MCF 10A (cell line): ENCODE data around the gene ENTR1. TPM values are rescaled to one million over a fixed set of nuclear protein-coding genes. Genes with fewer than 3 reads are reported as not detected.

Experiments used
- BruUV-seq: library from RNA; stranded (reverse); fragments of 400-500 nt; replicated peaks from 2 replicates; lab custom pipeline; 2021; lab: Mats Ljungman, UMichigan
- CTCF ChIA-PET: fragments of 300-600 bp; sonication (Branson Sonifier 250); formaldehyde crosslinking; extraction: SDS; loops from one replicate; lab custom pipeline; 2021; ENCODE audit warnings: antibody characterized with exemption, inconsistent platforms; lab: Yijun Ruan, JAX
- POLR2A ChIA-PET: fragments of 300-600, 350-650 bp; sonication (Branson Sonifier 250); formaldehyde crosslinking; extraction: SDS; loops from one replicate; lab custom pipeline; 2020; ENCODE audit warnings: antibody characterized with exemption, inconsistent platforms; lab: Yijun Ruan, JAX
- DNase-seq: peaks from one replicate; pipeline ENCODE4 v3.0.0-alpha.2; 2018; ENCODE audit not compliant: unreplicated experiment
- H3K27ac Mint-ChIP-seq: one replicate; pipeline ENCODE4 v1.8.0; 2022; ENCODE audit warnings: mild to moderate bottlenecking, low read depth, mixed read lengths; ENCODE audit not compliant: unreplicated experiment
- H3K27me3 Mint-ChIP-seq: one replicate; pipeline ENCODE4 v1.8.0; 2022; ENCODE audit warnings: mixed read lengths; ENCODE audit not compliant: insufficient read depth, unreplicated experiment
- H3K36me3 Mint-ChIP-seq: one replicate; pipeline ENCODE4 v1.8.0; 2022; ENCODE audit warnings: mild to moderate bottlenecking, moderate library complexity, mixed read lengths; ENCODE audit not compliant: insufficient read depth, unreplicated experiment
- H3K4me1 Mint-ChIP-seq: one replicate; pipeline ENCODE4 v1.8.0; 2022; ENCODE audit warnings: mixed read lengths; ENCODE audit not compliant: insufficient read depth, unreplicated experiment
- H3K4me3 Mint-ChIP-seq: one replicate; pipeline ENCODE4 v1.8.0; 2022; ENCODE audit warnings: mild to moderate bottlenecking, moderate library complexity, mixed read lengths; ENCODE audit not compliant: unreplicated experiment
- H3K9me3 Mint-ChIP-seq: one replicate; pipeline ENCODE4 v1.8.0; 2022; ENCODE audit warnings: mixed read lengths; ENCODE audit not compliant: unreplicated experiment
- CTCF ChIP-seq: fragments of 200-600 bp; IDR thresholded peaks from one replicate; pipeline ENCODE4 v1.8.0; 2022; ENCODE audit warnings: antibody characterized with exemption, mild to moderate bottlenecking; ENCODE audit not compliant: unreplicated experiment
- intact Hi-C: fragments of 100-400 bp; cut with micrococcal nuclease; formaldehyde crosslinking; loops from 2 replicates; pipeline ENCODE4 v1.14.1; 2022
- total RNA-seq: library from RNA; stranded (reverse); gene quantifications from 2 replicates; pipeline ENCODE4 v1.2.3, GENCODE V29; 2022

Gene ENTR1
- total RNA-seq, 1 experiment from 2014 or later, result 82.2 TPM

GRCh38 chr9:136357202-136357725 is 53.1 kb downstream of the ENTR1 start:
- Mint-ChIP-seq H3K27me3 (no peaks in the 10 kb centered on the region), H3K27ac (no peak overlapping the region), H3K36me3 (peaks cover 8% of the 10 kb centered on the region), H3K9me3 (no peaks in the 10 kb centered on the region), H3K4me1 (peaks cover 5% of the 10 kb centered on the region), H3K4me3 (no peak overlapping the region)
- CTCF ChIA-PET, result no interaction called here
- no peak for DNase-seq
- intact Hi-C loops, result no loop called here
- POLR2A ChIA-PET, result no interaction called here
- no TSS peak for BruUV-seq
- no peak for TF ChIP-seq CTCF

- no peak for DNase-seq
- peaks cover 5% of the 10 kb centered on the region for H3K4me1 Mint-ChIP-seq
- TF ChIP-seq CTCF, result no peak
- H3K27me3 Mint-ChIP-seq, result no peaks in the 10 kb centered on the region
- H3K36me3 Mint-ChIP-seq, result peaks cover 8% of the 10 kb centered on the region
- H3K4me3 Mint-ChIP-seq, result no peak overlapping the region
- ChIA-PET CTCF (interaction anchor here (0.5 to 0.6 kb wide), 2 partner anchors 15 to 16 kb away, joined by 3 read pairs; no protein-coding TSS in a partner anchor), POLR2A (interaction anchor here (0.6 kb wide), 1 partner anchor 451 kb away, joined by 3 read pairs; no protein-coding TSS in a partner anchor)
- H3K27ac Mint-ChIP-seq, result no peak overlapping the region
- no peaks in the 10 kb centered on the region for H3K9me3 Mint-ChIP-seq
- intact Hi-C loops, result no loop called here
- no TSS peak for BruUV-seq
Observed at GRCh38 chr9:136355616-136356557, 54.5 kb downstream of the ENTR1 start.

- ChIA-PET CTCF (interaction anchor here (0.6 kb wide), 1 partner anchor 39 kb away, joined by 4 read pairs; no protein-coding TSS in a partner anchor), POLR2A (interaction anchor here (1.0 to 1.6 kb wide), 2 partner anchors 9 to 14 kb away, joined by 4 read pairs; partner anchors contain the start of gene DNLZ)
- no peak for TF ChIP-seq CTCF
- intact Hi-C loops, result no loop called here
- BruUV-seq, result no TSS peak
- H3K27ac Mint-ChIP-seq, result peak overlapping the region; percentile 54
- DNase-seq, result peak; percentile 31
- no peak overlapping the region for H3K4me3 Mint-ChIP-seq
- no peaks in the 10 kb centered on the region for H3K27me3 Mint-ChIP-seq
- H3K9me3 Mint-ChIP-seq, result no peaks in the 10 kb centered on the region
- H3K4me1 Mint-ChIP-seq, result peaks cover 5% of the 10 kb centered on the region
- H3K36me3 Mint-ChIP-seq, result peaks cover 8% of the 10 kb centered on the region
Observed at GRCh38 chr9:136354592-136355085, 55.8 kb downstream of the ENTR1 start.
